Vagina (tissue), 2 donors: ENCODE results near the gene ACTRT2. TPM values are rescaled to one million over a fixed set of nuclear protein-coding genes. Genes with fewer than 3 reads are reported as not detected.

Experiments used
- DNase-seq, 2 donors: peaks; one replicate each; pipeline ENCODE4 v3.0.0-alpha.2; 2017; ENCODE audit errors: extremely low spot score in 2 of 2
- H3K27ac ChIP-seq: fragments of 200-600 bp; sonication (generic); one replicate; pipeline ENCODE4 v1.5.1; 2019
- H3K27me3 ChIP-seq: fragments of 200-600 bp; sonication (generic); one replicate; pipeline ENCODE4 v1.5.1; 2019
- H3K36me3 ChIP-seq, 2 donors: fragments of 200-600 bp; sonication (generic); one replicate each; pipeline ENCODE4 v1.5.1; 2017 to 2019
- H3K4me1 ChIP-seq: fragments of 200-600 bp; sonication (generic); one replicate; pipeline ENCODE4 v1.5.1; 2019
- H3K4me3 ChIP-seq, 2 donors: fragments of 200-600 bp; sonication (generic); 1 replicate in 1 of 2; 2 replicates in 1 of 2; pipeline ENCODE4 v1.5.1; 2016 to 2019
- H3K9me3 ChIP-seq: fragments of 200-600 bp; sonication (generic); one replicate; pipeline ENCODE4 v1.5.1; 2019
- CTCF ChIP-seq, 3 experiments: fragments of 450-650 bp in 2 of 3; fragments of 200-600 bp in 1 of 3; sonication (generic) in 1 of 3; IDR thresholded peaks; one replicate each; pipeline ENCODE4 v1.5.1; 2017 to 2019; ENCODE audit warnings: antibody characterized with exemption in 3 of 3, mild to moderate bottlenecking in 2 of 3, moderate library complexity in 2 of 3
- POLR2A ChIP-seq, 2 donors: fragments of 450-650 bp; IDR thresholded peaks; one replicate each; pipeline ENCODE4 v1.6.1; 2017; ENCODE audit warnings: antibody characterized with exemption in 2 of 2, mild to moderate bottlenecking in 2 of 2, moderate library complexity in 2 of 2
- POLR2AphosphoS5 ChIP-seq, 2 donors: sonication (generic); formaldehyde crosslinking; IDR thresholded peaks; one replicate each; pipeline ENCODE4 v1.9.0; 2017; ENCODE audit warnings: antibody characterized with exemption in 2 of 2, mild to moderate bottlenecking in 2 of 2, low read depth in 1 of 2; ENCODE audit not compliant: insufficient read depth in 1 of 2
- intact Hi-C: fragments of 100-400 bp; cut with DNase I; formaldehyde crosslinking; loops from one replicate; pipeline ENCODE4 v1.15.1; 2023
- total RNA-seq: library from RNA; depleted of rRNA; stranded (reverse); fragments of >200 nt; gene quantifications from one replicate; pipeline ENCODE4 v1.2.3, GENCODE V29; 2016

The ACTRT2 gene
- total RNA-seq, 1 donor from 2014 or later: not detected

- intact Hi-C loops: no loop called here
- H3K27me3 ChIP-seq: peaks cover 32% of the 10 kb centered on the region
- H3K4me1 ChIP-seq: peaks cover 33% of the 10 kb centered on the region
- no peak overlapping the region for H3K27ac ChIP-seq
- DNase-seq: no peak
- no peaks in the 10 kb centered on the region for H3K9me3 ChIP-seq
- no peaks in the 10 kb centered on the region for H3K36me3 ChIP-seq
- TF ChIP-seq POLR2A (IDR thresholded peaks at IDR 0.05): no peak
- no peak for TF ChIP-seq POLR2AphosphoS5 (IDR thresholded peaks at IDR 0.05; ENCODE audit: insufficient read depth in 1 of 2, low read depth in 1 of 2)
- no peak for TF ChIP-seq CTCF (IDR thresholded peaks at IDR 0.05)
- no peak overlapping the region for H3K4me3 ChIP-seq
Measured at GRCh38 chr1:3064901-3065300, 43.6 kb downstream of the ACTRT2 start.

GRCh38 chr1:3065396-3065795 is 44.1 kb downstream of the ACTRT2 start:
- peaks cover 33% of the 10 kb centered on the region for H3K4me1 ChIP-seq
- intact Hi-C loops: no loop called here
- H3K36me3 ChIP-seq: no peaks in the 10 kb centered on the region
- no peaks in the 10 kb centered on the region for H3K9me3 ChIP-seq
- TF ChIP-seq POLR2A (IDR thresholded peaks at IDR 0.05) (no peak), POLR2AphosphoS5 (IDR thresholded peaks at IDR 0.05; ENCODE audit: insufficient read depth in 1 of 2, low read depth in 1 of 2) (no peak), CTCF (IDR thresholded peaks at IDR 0.05) (no peak)
- H3K27ac ChIP-seq: no peak overlapping the region
- H3K4me3 ChIP-seq: no peak overlapping the region
- H3K27me3 ChIP-seq: peaks cover 32% of the 10 kb centered on the region
- DNase-seq: no peak

GRCh38 chr1:3065797-3066196 is 44.5 kb downstream of the ACTRT2 start:
- Histone ChIP-seq H3K27me3 (peaks cover 32% of the 10 kb centered on the region), H3K4me1 (peaks cover 37% of the 10 kb centered on the region), H3K4me3 (no peak overlapping the region), H3K9me3 (no peaks in the 10 kb centered on the region), H3K36me3 (no peaks in the 10 kb centered on the region), H3K27ac (no peak overlapping the region)
- intact Hi-C loops: no loop called here
- DNase-seq: no peak
- TF ChIP-seq POLR2AphosphoS5 (IDR thresholded peaks at IDR 0.05; ENCODE audit: insufficient read depth in 1 of 2, low read depth in 1 of 2) (no peak), POLR2A (IDR thresholded peaks at IDR 0.05) (no peak), CTCF (IDR thresholded peaks at IDR 0.05) (no peak)

GRCh38 chr1:3066250-3066711 is 45.0 kb downstream of the ACTRT2 start:
- TF ChIP-seq CTCF (IDR thresholded peaks at IDR 0.05): no peak
- TF ChIP-seq POLR2A (IDR thresholded peaks at IDR 0.05): no peak
- no peak for TF ChIP-seq POLR2AphosphoS5 (IDR thresholded peaks at IDR 0.05; ENCODE audit: insufficient read depth in 1 of 2, low read depth in 1 of 2)
- no peak overlapping the region for H3K27ac ChIP-seq
- peaks cover 41% of the 10 kb centered on the region for H3K4me1 ChIP-seq
- intact Hi-C loops: no loop called here
- no peak overlapping the region for H3K4me3 ChIP-seq
- H3K27me3 ChIP-seq: peaks cover 32% of the 10 kb centered on the region
- H3K9me3 ChIP-seq: no peaks in the 10 kb centered on the region
- DNase-seq: no peak
- H3K36me3 ChIP-seq: no peaks in the 10 kb centered on the region

- no peak for DNase-seq
- H3K4me3 ChIP-seq: peak overlapping the region in 1 of 2 donors; percentile 43
- H3K4me1 ChIP-seq: peaks cover 41% of the 10 kb centered on the region
- no peaks in the 10 kb centered on the region for H3K9me3 ChIP-seq
- intact Hi-C loops: no loop called here
- peaks cover 32% of the 10 kb centered on the region for H3K27me3 ChIP-seq
- H3K27ac ChIP-seq: no peak overlapping the region
- no peaks in the 10 kb centered on the region for H3K36me3 ChIP-seq
- TF ChIP-seq POLR2A (IDR thresholded peaks at IDR 0.05): no peak
Measured at GRCh38 chr1:3066826-3067225, 45.6 kb downstream of the ACTRT2 start.
